ENCODE data around the gene C20orf204.

GRCh38 chr20:64056889-64057627 lies 21.1 kb downstream of the C20orf204 start:
- TF ChIP-seq CTCF (IDR thresholded peaks at IDR 0.05), result no peak
- TF ChIP-seq POLR2A (IDR thresholded peaks at IDR 0.05), result no peak
- TF ChIP-seq POLR2AphosphoS5 (IDR thresholded peaks at IDR 0.05), result no peak

Data from breast epithelium (tissue), 3 donors.